Measurements from ENCODE around the gene EXOC3L4.
A peak's percentile ranks its signal among the peaks of the same experiment; 100 is the strongest.
"Not testable (repeated sequence)": the region's sequence is repeated elsewhere in the genome, so short reads cannot be mapped to it uniquely, and the experiment has no call there.

The EXOC3L4 gene

DNA sequence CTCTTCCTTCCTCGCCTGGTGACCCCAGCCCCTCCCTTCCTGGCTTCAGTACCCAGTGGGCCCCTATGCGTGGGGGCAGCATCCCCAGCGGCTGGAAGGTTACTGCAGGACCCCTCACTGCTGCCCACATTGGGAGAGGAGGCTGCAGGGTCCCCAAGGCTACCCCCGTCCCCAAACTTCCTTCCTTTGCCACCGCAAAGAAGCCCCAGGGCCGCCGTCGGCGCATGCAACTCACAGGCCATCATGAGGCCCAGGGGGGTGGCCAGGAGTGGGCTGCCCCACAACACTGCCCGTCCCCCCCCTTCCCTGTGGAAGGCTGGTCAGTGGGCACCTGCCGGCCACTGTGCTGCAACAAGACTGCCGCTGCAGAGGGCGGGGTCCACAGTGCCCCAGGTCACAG is 19.2 kb downstream of the EXOC3L4 start:
- in situ Hi-C loops (cut with MboI; ENCODE audit: low pct_unique_long_range_greater_than_20kb, low sequenced_read_pairs), result no loop called here
- no peak for DNase-seq

DNA sequence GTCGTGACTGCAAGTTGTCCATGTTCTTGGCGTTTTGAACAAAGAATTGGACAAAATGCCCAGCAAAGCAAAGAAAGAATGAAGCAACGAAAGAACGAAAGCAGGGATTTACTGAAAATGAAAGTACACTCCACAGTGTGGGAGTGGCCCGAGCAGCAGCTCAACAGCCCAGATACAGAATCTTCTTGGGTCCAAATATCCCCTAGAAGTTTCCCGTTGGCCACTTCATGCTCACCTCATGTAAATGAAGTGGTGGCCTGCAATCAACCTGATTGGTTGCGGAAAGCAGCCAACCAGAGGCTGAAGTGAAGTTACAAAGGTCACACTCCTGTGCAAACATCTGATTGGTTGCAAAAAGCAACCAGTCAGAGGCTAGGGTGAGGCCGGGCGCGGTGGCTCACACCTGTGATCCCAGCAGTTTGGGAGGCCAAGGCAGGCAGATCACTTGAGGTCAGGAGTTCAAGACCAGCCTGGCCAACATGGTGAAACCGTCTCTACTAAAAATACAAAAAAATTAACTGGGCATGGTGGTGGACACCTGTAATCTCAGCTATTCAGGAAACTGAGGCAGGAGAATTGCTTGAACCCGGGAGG is 20.7 kb downstream of the EXOC3L4 start:
- peak; percentile 32 for DNase-seq
- in situ Hi-C loops (cut with MboI; ENCODE audit: low pct_unique_long_range_greater_than_20kb, low sequenced_read_pairs), result not testable (repeated sequence)

DNA sequence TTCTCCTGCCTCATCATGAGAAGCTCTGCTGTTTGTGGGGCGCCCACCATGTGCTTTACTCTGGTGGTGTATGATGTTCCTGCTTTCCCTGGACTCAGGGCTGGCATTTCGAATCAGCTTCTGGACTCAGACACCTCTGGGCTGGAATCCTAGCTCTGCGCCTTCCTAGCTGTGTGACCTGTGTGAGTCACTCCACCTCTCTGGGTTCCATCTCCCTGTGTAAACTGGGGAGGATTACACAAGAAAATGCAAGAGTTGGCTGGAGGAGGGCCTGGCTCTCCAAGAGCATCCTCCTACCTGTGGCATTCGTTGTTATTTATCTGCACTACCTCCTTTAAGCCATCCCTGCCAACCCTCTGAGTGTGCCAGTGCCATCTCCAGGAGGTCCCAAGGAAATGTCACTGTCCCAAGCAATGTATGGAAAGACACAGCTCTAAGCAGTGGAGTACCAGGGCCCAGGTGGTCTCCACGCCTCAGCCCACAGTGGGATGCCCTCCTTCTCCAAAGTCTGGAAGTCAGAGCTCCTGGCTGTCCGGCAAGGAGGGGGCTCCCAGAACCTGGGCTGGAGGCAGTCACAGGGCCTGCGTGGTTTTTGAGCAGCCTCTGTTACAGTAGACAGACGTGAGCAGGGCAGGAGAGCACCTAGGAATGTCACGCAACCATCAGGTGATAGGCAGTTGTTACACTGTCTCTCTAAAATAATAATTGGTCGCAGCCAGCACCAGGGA is 21.5 kb downstream of the EXOC3L4 start:
- in situ Hi-C loops (cut with MboI; ENCODE audit: low pct_unique_long_range_greater_than_20kb, low sequenced_read_pairs), result no loop called here
- no peak for DNase-seq

DNA sequence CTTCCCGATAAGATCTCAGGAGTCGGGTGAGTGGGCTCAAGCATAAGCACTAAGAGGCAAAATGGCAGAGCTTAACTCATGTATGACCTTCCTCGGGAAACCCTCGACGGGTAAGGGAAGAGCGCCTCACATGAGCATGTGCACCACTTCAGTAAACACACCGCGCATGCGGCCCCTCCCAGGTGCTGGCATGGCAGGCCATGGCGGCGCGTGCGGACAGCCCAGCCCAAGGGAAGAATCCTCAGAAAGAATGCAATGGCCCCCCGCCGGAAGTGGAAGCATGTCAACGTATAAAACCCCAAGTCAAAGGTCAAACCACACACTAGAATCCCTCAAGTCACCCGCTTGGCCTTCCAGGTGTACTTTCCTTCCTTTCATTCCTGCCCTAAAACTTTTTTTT is 22.1 kb downstream of the EXOC3L4 start:
- in situ Hi-C loops (cut with MboI; ENCODE audit: low pct_unique_long_range_greater_than_20kb, low sequenced_read_pairs), result no loop called here
- DNase-seq, result no peak

DNA sequence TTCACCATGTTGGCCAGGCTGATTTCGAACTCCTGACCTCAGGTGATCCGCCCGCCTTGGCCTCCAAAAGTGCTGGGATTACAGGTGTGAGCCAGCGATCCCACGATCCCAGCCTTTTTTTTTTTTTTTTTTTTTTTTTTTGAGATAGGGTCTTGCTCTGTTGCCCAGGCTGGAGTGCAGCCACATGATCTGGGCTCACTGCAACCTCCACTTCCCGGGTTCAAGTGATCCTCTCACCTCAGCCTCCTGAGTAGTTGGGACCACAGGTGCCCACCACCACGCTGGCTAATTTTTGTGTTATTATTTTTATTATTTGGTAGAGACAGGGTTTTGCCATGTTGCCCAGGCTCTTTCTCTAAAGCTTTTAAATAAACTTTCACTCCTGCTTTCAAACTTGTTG is 23.0 kb downstream of the EXOC3L4 start:
- DNase-seq; in situ Hi-C loops (cut with MboI; ENCODE audit: low pct_unique_long_range_greater_than_20kb, low sequenced_read_pairs): not testable (repeated sequence)

DNA sequence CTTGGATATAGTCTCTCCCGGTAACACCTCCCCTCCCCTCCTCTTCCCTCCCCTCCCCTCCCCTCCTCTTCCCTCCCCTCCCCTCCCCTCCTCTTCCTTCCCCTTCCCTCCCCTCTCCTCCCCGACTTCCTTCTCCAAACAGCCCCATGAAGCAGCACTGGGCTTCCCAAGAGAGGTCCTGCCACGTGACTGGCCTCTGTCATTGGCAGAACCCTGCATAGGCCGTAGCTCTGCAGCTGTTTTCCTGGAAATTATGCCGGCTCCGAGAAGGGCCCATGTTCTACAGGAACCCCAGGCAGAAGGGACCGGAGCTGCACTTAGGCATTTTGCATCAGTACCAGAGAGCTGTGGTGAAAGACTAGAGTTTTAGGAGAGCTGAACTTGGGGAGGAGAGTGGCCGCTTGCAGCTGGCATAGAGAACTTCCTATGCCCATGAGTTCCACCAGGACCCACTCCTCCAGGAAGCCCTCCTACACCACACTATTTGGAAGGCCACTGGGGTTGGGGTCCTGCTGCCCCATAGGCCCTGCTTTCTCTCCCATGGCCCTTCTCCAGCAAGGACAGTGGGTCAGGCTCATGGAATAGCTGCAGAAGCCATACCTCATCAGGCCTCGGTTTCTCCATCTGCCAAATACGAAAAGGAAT is 23.6 kb downstream of the EXOC3L4 start:
- in situ Hi-C loops (cut with MboI; ENCODE audit: low pct_unique_long_range_greater_than_20kb, low sequenced_read_pairs), result no loop called here
- peak; percentile 37 for DNase-seq

DNA sequence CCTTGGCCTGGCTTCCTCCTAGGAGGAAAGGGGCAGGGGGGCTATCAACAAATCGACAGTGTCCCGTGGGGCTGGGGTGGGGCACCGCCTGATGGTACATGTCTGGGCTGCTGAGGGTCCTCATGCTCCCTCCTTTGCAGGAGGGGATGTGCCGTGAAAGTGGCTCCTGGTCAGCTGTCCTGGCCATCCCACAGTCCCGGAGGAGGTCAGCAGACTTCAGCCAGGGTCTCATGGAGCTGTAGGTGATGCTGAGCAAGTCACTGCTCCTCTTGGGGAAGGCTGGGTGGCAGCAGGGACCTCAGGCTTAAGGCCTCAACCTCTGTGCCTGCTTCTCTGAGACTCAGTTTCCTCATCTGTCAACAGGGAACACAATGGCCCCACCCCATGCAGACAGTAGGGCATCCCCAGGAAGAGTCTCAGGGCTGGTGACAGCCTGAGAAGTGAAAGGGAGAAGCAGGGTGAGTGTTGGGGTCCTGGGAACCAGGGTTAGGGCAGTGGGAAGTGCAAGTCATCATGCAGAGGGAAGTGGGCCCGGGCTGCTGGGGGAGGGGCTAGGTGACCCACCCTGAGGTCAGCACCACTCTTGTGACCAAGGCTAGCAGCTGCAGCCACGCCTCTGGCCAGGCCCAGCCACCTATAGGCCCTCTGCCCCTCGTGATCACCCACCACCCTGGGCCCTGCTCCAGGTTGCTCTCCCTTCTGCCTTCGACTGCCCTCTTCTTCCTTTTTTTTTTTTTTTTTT is 24.3 kb downstream of the EXOC3L4 start:
- in situ Hi-C loops (cut with MboI; ENCODE audit: low pct_unique_long_range_greater_than_20kb, low sequenced_read_pairs), result no loop called here
- DNase-seq, result peak; percentile 64

DNA sequence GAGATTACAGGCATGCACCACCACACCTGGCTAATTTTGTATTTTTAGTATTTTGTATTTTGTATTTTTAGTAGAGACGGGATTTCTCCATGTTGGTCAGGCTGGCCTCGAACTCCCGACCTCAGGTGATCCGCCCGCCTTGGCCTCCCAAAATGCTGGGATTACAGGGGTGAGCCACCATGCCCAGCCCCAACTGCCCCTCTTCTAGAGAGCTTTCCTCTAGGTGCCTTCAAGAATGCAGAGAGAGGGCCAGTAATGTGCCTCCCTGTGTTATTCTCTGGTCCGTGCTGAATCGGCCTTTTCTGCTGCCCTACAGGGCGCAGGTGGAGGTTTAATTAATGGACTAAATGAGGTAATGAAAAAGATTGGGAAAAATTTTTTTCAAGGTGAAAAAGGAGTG is 25.0 kb downstream of the EXOC3L4 start:
- DNase-seq; in situ Hi-C loops (cut with MboI; ENCODE audit: low pct_unique_long_range_greater_than_20kb, low sequenced_read_pairs): not testable (repeated sequence)

DNA sequence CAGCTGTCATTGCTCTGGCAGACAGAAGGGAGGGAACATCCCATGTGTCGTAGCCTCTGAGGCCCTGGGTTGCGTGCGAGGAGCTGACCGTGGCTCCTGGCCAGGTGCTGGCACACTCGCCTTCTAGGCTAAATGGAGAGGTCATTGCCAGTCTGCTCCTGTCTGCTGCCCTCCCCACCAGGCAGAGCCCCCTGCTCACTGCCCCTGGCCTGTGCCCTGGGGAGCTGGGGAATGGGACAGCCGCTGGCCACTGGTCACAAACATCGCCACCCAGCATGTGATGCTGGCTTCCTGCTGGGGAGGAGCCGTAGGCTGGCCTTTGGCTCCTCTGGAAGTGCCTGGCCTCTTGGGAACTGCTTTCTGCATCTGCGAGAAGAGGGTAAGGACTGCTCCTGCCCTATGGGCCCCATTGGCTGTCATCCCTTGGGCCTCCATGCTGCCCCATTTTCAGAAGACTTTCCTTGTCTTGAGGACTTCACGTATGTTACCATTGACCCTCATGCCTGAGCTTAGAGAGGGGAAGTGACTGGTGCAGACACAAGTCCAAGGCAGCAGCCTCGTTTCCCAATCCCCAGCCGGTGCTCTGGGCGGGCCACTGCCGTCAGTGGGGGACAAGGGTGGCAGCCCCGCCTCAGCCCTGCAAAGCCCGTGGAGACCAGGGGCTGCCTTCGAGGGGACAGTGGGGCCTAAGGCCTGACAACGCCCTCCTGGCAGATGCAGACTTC is 26.8 kb downstream of the EXOC3L4 start:
- in situ Hi-C loops (cut with MboI; ENCODE audit: low pct_unique_long_range_greater_than_20kb, low sequenced_read_pairs), result no loop called here
- peak; percentile 54 for DNase-seq

DNA sequence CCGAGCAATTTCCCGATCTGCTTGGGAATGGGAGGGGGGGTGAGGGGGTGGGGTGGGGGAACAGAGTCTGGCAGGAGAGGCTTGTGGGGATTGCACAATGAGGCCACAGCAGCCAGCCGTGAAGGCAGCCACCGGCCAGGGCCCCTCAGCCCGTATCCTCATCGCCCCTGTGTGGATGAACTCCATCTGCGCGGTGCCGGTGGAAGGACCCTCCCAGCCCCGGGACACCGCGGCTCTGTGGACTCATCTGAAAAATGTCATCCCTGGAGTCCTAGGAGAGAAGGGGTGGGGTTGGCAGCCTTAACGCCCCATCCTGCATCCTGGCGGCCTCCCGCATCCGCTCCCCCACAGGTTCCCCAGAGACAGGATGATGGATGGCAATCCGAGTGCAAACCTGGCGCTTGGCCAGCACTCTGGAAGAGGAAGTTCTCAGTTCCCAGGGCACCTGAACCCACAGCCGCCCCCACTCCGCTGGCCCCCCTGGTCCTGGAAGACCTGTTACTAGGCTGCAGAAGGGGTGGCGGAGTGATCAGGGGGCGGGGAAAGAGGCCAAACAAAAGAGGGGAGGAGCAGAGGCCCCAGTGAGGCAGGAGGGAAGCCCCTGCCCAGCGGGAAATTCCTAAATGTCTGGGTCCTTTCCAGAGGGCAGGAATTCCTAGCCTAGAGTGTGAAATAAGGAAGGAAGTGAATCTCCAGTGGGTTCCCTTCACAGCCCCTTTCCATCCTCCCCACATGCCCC is 27.5 kb downstream of the EXOC3L4 start:
- in situ Hi-C loops (cut with MboI; ENCODE audit: low pct_unique_long_range_greater_than_20kb, low sequenced_read_pairs), result no loop called here
- DNase-seq, result peak; percentile 96

DNA sequence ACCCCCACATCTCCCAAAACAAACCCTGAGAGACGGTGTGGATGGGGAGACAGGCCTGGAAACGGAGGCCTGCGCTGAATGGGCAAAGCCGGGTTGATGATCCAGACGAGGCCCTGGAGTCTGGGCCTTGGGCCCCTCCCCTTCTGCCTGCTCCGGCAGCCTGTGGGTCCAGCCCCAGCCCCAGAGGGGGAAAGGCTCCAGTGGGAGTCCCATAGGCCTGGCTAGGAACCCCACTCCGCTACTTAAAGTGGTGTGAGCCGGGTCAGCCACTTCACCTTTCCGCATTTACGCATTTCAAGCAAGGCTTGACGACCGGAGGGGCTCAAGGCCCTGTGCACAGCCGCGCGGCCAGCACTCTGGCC is 28.0 kb downstream of the EXOC3L4 start:
- DNase-seq, result no peak
- in situ Hi-C loops (cut with MboI; ENCODE audit: low pct_unique_long_range_greater_than_20kb, low sequenced_read_pairs), result no loop called here

DNA sequence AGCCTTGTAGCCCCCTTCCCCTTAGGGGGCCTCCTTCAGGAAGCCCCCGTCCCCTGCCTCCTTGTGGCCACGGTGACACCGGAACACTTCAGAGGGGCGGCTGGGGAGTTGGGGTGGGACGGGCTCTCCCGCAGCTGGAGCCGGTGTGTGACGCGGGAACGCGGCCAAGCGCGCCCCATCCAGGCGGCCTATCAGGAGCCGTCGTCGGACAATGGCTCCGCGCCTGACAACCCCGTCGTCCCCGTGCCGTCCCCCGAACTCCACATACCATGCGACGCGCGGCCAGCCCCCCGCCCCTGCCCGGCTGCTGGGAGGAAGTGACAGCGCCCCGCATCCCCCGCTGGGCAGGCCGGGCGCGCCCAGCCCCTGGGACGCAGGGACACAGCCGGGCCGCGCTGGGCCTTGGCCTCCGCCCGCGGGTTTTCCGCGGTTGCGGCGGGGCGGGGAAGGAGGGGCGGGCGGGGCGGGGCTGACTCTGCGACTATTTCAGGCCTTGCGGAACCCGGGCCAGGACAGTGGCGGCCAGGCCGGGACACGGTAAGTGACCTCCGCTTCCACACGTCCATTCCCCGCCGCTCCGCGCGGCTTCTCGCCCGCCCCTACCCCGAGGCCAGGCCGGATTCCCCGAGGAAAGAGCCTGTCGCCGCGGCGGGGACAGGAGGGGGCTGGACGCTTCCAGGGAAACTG is 28.6 kb downstream of the EXOC3L4 start, which contains the start of gene TNFAIP2:
TNFAIP2 (plus strand) TSS at position 515 of the 687 bp plus-strand sequence. CDS start 2,997 bp downstream, outside the sequence.
- DNase-seq, result peak; percentile 29

DNA sequence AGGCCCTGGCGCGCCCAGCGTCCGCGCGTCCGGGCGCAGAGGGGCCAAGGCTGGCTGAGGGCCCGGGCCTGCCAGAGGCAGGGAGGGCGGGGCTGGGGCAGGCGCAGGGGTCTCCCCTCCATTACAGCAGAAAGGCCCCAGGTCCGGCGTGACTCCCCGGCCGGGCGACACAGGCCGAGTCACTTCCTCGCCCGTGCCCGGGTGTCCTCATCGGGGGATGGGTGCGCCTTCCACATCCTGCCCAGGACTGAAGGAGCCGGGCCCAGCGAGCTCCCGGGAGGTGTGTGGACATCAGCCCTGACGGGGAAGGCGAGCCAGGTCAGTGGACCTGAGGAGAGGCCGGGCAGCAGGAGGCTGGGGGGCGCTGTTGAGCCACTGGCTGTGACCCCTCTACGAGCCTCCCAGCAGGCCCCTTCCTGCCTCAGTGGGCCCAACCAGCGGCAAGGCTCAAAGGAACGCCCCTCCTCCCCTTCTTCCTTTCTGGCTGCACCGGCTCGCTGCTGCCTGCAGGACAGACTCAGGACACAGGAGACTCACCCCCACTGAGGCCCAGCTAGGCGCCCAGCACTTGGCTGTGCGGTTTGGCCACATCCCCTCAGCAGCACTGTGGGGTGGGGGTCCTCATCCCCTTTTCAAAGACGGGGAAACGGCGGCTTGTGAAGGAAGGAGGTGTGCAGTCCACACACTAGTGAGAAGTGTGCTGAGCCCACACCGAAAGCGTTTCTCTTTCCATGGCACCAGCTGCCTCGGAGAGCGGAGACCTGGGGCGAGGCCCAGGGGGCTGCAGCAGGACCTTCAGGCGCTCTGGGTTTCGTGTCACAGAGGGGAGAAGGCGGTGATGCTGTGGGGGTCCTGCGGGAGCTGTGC is 29.3 kb downstream of the EXOC3L4 start:
- in situ Hi-C loops (cut with MboI; ENCODE audit: low pct_unique_long_range_greater_than_20kb, low sequenced_read_pairs), result no loop called here
- peak; percentile 37 for DNase-seq

More for the DNA sequence above, 28.6 kb downstream of the EXOC3L4 start, which contains the start of gene TNFAIP2:
- in situ Hi-C loops (cut with MboI; ENCODE audit: low pct_unique_long_range_greater_than_20kb, low sequenced_read_pairs), result no loop called here

DNA sequence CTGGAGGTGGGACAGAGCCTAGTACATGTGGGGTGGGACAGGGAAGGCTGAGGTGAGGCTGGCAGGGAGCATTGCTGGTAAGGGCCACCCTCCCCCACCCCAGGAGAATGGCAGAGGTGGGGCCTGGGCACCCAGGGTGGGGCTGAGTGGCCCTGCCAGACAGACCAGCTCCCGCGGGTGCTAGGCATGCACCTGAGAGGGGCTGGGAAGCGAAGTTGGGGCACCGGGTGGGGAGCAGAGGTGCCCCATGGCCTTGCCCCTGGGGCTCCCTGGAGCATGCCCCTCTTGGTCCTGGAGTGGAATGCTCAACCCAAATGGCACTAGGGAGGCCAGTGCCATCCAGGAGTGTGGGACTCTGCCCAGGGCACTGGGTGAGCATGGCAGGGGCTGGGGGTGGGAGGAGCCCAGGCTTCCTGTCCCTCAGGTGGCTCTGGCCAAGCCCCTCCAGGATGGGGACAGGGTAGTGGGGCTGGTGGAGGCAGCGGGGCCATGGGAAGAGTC is 30.0 kb downstream of the EXOC3L4 start:
- in situ Hi-C loops (cut with MboI; ENCODE audit: low pct_unique_long_range_greater_than_20kb, low sequenced_read_pairs), result no loop called here

DNA sequence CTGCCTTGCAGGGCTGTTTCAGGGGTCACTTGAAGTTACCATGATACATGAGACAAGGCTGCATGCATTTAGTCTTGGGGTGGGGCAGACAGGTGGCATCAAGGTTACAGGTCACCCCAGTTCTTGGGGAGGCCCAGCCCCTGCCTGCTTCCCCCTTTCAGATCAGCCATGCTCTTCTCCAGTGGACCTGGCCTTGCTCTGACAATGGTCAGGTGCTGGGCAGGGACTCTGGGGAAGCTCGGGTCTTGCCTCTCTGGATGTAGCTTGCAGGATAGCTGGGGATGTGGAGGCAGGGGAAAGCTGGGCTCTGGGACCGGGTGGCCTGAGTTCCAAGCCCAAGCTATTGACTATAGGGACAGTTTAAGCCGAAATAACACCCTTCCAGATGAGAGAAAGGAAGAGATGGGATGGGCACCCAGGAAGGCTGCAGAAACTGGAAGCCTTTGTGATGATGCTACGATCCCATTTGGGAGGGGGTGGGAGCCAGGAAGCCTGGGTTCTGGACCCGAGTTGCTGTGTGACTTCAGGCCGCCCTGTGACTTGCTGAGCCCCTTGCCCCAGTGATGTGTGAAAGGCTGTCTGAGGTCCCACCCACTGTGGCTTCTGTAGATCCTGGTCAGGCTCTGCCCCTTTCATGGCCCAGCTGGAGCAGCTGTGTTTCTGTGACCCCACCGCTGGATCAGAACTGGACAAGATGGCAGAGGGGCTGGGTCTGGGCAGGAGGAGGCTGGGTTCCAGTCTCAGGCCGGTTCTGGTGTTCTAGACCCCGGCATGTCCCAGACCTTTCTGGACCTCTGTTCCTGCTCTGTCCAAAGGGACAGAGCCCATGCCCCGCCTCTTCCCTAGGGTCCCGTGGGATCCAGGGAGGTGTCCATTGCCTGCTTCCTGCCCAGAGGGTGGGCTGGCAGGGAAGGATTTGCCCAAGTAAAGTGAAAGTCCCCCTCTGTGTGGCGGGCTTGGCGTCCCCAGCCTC is 30.9 kb downstream of the EXOC3L4 start:
- in situ Hi-C loops (cut with MboI; ENCODE audit: low pct_unique_long_range_greater_than_20kb, low sequenced_read_pairs), result no loop called here
- DNase-seq, result no peak

More for the DNA sequence above, 30.0 kb downstream of the EXOC3L4 start:
- no peak for DNase-seq
